Activated CD4-positive, alpha-beta T cell treated with anti-CD3 and anti-CD28 coated beads, Interleukin-2, amount 50 U/mL, for 16 hours (primary cell): Measurements from ENCODE around the gene FOXF1.

ENCODE experiments used
- DNase-seq: peaks from one replicate; pipeline ENCODE4 v3.0.0-alpha.2; 2020

FOXF1 gene

DNA sequence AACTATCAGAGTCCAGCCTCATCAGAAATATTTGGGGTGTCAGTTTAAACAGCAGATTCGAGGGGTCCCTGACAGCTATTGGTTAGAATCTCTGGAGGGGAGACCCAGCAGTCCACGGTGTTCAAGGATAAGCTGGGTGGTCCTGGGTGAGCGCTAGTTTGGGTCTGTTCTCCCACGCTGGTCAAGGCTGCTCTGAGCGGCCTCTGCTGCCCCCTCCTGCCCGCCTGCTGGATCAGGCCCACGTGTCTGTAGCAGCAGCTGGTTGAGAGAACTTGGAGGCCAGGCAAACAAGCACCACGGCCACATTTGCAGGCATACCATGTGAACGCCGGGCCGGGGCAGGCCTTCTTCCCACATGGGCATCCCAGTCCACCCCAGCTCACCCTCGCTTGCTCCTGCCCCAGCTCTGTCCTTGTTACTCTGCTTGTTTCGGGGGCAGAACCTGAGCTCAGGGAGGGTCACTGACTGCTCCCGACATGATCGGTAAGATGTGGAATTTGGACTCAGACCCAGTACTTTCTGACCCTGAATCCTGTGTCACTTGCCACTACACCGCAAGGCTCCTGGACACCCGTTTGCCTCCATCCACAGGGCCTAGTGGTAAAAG is 7.4 kb downstream of the FOXF1 start:
- DNase-seq, result peak; percentile 35

DNA sequence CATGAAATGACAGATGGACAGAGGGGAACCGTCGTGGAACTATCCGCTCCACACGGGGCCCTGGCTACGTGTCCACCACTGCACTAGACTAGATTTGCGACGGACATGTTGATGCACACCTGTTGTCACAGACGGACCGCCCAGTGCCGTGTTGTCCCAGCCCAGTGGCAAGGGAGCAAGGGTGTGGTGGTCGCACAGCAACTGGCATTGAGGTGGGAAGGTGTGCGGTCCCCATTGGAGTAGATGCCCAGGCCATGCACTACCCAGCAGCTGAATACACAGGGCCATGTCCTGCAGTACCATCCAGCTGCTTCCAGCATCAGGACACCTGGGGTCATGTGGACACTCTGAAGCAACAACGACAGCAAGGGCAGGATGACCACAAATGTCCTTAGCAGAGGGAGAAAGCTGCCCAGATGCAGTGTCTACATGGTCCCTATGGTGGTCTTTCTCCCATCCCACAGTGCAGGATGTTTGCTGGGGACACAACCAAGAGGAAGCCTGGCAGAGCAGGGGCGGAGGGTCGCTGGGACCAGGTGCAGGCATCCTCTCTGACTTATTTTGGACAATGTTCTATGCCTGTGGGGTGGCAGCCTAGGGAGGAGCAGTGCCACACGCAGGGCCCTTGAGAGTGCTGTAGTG is 8.8 kb downstream of the FOXF1 start:
- no peak for DNase-seq

DNA sequence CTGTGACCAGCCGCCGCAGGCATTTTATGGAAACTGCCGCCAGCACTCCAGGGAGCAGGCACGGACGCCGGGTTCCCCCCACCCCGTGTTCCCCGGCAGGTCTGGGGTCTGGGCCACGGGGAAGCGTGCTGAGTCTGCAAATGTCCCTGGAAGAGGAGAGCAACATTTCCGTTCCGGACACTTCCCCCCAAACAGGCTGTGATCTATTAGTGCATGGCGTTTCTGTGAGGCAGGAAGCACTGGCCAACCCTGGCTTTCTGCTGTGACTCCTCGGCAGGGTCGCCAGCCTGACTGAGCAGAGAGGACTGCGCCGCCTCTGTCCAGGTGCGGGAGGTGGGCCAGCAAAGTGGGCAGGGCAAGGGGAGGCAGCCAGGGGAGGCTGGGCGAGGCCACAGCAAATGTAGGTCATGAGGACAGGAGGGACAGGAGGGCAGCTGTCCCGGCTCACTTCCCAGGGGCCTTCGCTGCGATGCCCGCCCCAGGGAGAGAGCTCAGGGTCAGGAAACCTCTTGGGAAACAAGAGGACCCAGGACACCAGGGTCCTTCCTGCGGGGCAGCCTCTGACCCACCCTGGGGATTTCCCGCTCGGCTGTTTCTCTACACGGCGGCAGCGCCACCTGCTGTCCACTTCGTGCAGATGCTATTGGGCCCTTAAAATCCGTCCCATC is 9.5 kb downstream of the FOXF1 start:
- DNase-seq, result peak; percentile 52

DNA sequence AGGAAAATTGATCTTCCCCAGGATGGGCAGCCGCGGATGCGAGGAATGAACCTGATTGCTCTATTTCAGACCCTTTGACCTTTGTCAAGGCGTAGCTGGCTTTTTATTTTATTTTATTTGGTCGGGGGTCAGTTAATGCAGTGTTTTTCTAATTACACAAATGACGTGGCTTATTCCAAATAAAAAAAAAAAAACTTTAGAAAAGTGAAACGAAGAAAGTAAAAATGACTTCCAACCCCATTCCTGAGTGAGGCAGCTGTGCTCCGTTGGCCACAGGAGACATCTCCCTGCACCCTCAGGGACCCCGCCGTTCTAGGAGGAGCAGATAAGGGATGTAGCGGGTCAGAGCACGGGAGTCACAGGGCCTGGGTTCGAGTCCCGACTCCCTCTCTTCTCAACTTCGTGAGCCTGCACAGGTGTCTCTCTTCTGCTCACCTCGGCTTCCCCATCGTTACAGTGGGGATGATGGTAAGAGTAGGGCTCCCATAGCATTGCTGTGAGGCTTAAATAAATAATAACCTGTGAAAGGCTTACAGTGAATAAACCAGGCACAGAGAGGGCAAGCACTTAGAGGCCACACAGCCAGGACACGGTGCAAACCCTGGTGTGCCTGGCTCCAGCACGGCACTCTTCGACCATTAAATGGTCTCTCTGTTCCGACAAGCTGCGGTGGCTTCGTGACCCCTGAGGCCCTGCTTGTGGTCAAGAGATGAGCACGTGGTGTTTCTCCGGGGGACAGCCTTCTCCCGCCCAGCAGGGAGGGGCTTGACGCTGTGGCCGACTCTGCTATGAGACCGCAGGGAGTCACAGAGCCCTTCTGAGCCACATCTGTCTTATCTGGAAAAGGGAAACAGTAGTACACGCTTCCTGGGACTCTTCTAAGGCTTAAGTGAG is 10.2 kb downstream of the FOXF1 start:
- no peak for DNase-seq

DNA sequence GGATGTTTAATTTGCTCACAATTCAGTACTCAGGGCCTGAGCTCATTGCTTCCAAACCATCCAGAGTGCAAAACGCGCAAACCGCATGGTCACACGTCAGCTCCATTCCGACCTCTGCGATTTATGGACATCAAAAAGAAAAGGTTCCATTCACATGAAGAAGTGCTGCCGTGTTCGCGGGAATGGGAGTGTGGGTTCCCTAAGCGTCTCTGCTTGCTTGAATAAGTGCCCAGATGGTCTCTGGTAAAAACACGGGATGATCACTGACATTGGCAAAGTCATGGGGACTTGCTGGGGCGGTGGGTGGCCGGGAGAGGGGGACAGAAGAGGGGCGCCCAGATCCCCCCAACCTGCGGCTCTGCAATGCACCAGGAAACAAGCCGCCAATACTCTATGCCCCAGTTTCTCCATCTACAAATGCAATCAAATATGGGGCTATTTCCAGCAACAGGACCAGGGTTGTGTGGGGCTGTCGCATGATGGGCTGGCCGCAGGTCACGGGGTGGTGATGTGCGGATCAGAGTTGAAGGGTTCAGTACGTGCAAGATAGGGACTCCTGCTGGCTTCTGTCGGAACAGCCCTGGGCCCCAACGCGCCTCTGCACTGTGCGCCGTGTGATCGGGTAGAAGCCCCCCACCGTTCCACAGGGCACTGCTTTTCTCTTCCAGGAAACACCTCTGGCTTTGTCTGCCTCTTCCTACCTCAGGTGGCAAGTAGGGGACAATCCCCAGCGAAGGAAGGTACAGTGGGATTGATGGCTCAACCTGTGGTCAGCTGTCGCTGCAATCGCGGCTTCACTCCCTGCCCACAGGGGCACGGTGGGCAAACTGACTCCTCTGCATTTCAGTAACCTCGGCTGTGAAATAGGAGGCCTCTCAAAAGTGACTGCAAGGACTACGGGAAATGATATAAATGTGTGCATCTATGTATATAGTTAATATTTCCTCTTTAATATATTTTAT is 11.2 kb downstream of the FOXF1 start:
- DNase-seq, result no peak

DNA sequence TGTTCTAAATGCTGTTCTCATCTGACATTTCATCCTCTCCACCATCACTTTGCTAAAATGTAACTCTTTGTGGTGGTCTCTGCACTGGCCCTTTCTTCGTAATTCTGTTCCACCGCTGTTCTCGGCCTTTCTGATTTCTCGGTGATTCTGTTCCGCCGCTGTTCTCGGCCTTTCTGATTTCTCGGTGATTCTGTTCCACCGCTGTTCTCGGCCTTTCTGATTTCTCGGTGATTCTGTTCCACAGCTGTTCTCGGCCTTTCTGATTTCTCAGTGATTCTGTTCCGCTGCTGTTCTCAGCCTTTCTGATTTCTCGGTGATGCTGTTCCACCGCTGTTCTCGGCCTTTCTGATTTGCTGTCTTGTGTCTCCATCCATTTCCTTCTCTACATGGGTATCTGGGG is 12.3 kb downstream of the FOXF1 start:
- DNase-seq, result no peak

DNA sequence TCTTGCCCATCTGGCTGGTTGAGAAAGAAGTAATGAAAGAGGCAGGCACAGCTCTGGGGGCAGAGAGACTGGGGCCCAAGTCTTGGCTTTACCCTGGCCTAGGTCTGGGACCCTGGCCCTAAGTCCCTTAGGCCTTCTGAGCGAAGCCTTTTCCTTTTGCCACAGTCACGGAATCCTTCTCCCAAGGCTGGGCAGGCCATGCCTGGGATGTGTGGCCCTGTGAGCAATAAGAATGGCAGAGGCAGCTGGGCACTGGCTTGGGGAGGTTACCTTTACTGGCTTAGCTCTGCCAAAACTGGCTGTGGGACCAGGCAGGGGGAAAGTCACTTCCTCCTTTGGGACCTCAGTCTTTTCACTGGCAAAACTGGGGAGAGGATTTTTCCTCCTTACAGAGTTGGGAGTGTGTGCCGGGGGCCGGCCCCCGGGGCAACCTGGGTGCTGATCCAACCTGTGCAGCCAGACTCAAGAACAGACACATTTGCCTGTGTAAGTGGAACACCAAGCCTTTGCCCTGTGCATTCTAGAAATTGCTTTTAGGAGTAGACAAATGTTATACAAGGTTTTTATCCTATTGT is 12.9 kb downstream of the FOXF1 start:
- no peak for DNase-seq

DNA sequence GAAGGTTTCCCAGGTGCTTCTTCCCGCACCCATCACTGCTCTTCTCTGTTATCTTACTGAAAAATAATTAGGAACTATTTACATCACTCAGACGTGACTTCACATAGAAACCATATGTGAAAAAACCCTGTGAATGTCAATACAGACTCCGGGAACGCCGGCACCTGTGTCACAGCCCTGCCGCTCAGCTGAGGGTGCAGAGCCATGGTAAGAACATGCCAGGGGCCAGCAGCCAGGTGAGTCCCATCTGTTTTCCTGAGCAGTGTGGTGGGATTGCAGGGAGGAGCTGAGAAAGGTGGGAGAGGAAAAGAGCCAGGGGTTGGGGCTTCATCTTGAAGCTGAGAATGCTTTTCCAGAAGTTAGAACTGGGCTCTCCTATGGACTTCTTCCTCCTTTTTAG is 13.7 kb downstream of the FOXF1 start:
- DNase-seq, result no peak

DNA sequence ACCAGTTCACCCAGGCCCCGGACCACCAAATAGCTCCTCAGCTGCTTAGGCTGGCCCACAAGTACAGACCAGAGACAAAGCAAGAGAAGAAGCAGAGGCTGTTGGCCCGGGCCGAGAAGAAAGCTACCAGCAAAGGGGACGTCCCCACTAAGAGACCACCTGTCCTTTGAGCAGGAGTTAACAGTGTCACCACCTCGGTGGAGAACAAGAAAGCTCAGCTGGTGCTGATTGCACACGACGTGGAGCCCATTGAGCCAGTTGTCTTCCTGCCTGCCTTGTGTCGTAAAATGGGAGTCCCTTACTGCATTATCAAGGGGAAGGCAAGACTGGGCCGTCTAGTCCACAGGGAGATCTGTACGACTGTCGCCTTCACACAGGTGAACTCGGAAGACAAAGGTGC is 15.4 kb downstream of the FOXF1 start:
- DNase-seq, result no peak

DNA sequence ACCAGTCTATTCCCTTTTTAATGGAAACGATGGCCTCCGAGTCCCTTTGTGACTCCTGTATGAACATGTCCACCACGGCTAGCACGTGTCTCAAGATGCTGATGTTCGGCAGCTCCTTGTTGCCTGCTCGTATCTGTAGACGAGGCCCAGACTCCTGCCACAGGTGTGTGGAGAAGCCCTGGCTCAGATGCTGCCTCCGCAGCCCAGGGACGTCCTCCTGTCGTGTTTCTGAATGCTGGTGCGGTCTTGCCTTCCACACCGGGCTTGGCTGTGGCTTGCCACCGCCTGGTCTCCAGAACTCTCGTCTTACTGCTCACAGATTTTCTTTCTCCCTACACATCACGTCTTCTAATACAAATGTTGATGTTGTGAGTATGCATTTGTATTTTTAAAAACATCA is 17.0 kb downstream of the FOXF1 start:
- no peak for DNase-seq

DNA sequence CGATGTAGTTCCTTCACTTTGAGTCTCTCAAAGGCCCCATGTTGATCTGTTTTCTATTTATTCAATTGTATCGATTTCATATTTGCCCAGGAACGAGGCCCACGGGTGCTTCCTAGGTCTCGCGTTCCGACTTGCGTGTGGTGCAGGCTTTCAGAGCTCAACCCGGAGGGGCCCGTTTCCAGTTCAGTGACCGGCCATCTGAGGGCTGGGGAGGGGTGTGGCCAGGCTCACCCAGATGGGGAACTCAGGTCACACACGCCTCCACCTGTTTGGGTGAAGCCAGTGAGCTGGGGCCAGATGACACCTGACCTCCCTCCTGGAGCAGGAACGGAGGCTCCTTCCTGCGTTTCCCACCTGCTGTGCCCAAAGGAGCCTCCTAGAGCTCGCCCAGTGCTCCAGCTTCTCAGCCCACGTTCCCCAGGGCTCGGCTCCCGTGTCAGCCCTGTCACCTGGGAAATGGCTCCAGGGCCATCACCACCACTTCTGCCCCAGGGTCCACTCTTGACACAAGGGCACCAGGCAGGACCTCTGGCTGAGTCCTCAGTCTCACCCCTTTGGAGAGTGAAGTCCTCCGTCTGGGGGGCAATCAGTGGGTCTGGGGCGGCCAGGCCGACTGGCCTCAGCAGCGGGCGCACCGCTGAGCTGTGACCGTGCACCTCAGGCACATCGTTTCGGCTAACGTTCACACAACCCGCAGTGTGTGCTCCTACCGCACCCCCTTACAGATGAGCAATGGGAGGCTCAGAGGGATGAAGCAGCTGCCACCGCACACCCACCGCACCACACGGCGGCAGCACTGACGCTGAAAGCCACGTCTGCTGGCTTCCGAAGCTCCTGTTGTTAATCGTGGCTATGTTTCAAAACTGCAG is 18.0 kb downstream of the FOXF1 start:
- DNase-seq, result no peak

DNA sequence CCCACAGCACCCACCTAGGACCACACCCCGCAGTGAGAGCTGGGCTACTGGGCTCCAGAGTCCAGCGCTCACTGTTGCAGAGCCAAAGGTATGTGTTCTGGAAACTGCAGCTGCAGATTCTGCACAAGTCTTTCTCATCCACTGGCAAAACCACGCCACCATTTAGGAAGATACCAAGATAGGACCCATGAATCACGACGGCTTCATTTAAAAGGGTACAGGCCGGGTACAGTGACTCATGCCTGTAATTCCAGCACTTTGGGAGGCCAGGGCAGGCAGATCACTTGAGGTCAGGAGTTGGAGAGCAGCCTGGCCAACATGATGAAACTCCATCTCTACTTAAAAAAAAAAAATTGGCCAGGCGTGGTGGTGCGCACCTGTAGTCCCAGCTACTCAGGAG is 18.8 kb downstream of the FOXF1 start:
- no peak for DNase-seq

DNA sequence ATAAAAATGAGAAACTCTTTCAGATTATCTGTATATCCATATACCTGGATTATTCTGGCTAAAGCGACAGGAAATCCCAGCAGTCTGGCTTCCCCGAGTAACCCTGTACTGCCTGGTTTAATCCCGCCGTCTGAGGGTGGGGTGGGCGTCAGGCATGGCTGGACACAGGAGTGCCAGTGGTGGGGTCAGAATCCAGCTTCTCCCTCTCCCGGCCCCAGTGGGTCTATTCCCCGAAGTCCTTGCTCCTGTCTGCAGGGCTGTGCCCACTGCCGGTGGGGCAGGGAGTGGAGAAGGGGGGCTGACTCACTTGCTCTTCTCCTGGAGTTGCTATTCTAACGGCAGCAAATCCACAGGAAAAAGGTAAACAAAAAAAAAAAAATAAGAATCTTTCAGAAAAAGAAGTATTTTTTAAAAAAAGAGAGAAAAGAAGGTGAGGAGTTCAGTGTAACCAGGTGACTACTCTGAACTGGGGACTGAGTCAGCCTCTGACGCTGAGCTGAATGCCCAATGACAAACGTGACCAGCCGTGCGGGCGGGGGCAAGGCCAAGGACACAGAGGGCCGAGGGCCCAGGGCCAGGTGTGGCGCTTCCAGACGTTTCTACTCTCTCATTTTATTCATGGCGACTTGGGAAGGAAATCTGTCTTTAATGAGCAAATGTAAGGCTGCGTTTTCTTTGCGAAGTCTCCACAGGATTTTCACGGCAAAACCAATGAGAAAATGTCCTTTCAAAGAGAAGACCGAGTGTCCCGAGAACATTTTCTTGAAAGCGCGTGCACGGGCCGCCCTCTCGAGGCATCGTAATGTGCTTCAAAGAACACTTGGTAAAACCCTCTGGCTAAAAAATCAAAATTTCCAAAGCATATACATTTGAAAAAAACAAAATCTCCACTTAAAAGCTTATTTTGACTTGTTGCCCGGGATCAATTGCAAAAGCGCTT is 20.2 kb downstream of the FOXF1 start:
- DNase-seq, result no peak

DNA sequence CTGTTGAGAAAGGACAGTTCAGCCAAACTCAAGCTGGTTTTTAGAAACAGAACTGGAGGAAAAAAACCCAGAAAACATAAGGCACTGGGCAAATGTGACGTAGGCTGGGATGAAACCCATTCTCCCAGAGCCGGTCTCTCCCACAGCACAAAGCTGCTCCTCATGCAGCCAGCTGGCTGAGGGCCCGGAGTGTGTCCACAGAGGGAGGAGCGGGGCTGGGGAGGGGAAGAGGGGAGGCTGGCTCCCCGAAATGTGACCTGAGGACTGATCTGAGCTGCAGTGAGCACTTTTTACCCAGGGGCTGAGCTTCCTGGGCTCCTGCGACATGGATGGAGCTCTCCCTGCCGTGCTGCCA is 20.8 kb downstream of the FOXF1 start:
- DNase-seq, result no peak

DNA sequence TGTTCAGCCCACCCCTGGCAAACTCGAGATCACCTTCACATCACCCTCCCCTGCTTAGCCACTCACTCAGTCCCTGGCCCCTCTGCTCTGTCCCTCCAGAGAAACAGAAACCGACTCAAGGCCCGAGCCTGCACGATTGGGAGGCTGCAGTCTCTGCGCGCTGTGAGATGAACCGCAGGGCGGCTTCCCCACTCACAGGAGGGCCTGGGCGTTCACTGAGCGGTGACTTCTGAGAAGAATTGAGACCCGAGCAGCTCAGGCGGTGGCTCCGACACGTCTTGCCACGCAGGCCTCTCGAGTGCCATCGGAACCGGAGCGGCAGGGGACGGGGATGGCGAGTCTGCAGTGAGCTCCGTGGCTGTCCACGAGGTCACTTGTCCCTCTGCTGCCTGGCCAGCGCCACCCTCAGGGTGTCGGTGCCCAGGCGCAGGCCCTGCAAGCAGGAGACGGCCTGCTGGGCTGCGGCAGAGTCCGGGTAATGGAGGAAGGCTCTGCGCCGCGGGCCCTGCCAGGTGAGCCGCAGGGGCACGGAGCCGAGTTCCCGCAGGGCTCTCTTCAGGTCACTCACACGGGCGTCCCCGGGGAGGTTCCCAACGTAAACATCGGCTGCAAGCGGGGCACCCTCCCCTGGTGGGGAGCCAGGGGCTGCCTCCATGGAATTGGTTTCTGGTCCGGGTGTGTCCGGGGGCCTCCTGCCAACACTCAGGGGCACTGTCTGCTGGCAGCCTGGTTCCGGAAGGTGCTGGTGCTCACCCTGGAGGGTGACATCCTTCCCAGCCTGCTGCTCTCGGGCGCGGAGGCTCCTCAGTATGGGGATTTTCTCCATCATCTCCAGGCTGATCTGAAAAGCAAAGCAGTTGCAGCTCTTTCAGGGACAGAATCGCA is 21.6 kb downstream of the FOXF1 start:
- DNase-seq, result no peak

DNA sequence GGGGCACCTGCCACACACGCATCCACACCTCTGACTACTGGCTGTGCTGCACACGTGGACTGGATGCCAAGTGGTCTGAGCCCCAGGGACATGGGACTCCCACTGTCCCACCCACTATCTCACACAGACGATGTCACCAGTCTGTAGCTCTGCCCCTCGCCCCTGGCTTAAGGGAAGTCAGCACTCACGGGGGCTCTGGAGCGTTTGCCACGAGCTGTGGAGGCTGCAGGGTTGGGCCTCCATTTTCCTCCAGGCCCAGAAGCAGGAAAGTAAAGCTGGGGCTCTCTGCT is 22.1 kb downstream of the FOXF1 start:
- no peak for DNase-seq

DNA sequence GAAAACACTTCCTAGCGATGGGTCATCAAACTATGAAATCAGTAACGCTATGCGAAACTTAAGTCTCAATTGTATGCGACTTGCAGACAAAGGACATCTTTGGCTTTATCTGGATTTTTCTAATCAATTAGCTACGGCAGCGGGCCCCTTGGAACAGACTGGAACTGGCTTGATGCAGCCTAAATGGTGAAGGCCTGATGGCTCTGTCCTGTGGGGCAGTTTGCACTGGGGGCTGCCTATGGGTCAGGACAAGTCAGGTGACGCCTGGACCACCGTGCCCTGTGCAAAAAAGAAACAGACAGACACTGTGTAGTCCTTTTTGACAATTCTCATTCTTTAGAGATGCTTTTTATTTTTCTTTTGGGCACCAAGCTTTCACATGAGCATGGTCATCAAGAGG is 22.7 kb downstream of the FOXF1 start:
- no peak for DNase-seq

DNA sequence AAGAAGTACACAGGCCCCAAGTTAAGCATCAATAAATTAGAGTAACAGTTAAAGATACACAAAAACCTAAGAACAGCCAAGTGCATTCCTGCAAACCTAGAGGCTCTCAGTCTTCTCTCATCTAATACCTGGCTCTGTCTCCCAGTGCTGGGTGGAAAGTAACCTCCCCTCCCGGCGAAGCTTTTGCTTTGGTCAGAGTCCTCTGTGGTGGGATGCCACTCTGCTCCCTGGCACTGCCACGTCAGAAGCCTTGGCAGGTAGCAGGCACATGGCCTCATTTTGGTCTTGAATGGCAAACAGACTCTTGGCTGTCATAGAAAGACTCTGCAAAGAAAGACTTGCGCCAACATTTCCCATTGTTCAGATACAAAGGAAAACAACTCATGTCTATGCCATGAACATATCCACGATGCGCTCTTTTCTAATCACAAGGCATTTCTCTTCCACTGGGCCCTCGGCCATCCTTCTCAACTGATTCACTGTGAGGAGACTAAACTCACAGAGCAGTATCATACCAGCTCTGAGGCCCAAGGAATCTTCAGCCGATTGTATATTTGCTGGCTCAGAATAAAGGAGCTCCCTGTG is 23.5 kb downstream of the FOXF1 start:
- DNase-seq, result no peak
